ENCODE results near the gene ACAP3. TPM values are rescaled to one million over a fixed set of nuclear protein-coding genes. Genes with fewer than 3 reads are reported as not detected.

ACAP3 gene
- polyA plus RNA-seq, 1 donor, result 54.6 TPM

GRCh38 chr1:1284221-1285101 is 23.3 kb downstream of the ACAP3 start:
- no peak for DNase-seq

GRCh38 chr1:1283821-1284220 is 23.9 kb downstream of the ACAP3 start:
- DNase-seq, result no peak

- DNase-seq, result no peak
Observed at GRCh38 chr1:1282998-1283397, 24.7 kb downstream of the ACAP3 start.

GRCh38 chr1:1281533-1282321 is 26.0 kb downstream of the ACAP3 start:
- no peak for DNase-seq

GRCh38 chr1:1280782-1281481 is 26.8 kb downstream of the ACAP3 start:
- DNase-seq, result no peak

GRCh38 chr1:1279028-1279427 is 28.7 kb downstream of the ACAP3 start:
- DNase-seq, result no peak

GRCh38 chr1:1278620-1279019 is 29.1 kb downstream of the ACAP3 start:
- DNase-seq, result no peak

GRCh38 chr1:1275836-1276235 is 31.9 kb downstream of the ACAP3 start:
- DNase-seq, result no peak

GRCh38 chr1:1274931-1275431 is 32.7 kb downstream of the ACAP3 start:
- DNase-seq, result no peak

- DNase-seq, result no peak
Observed at GRCh38 chr1:1274299-1274930, 33.3 kb downstream of the ACAP3 start.

GRCh38 chr1:1273512-1274298 is 34.0 kb downstream of the ACAP3 start, which contains the start of gene UBE2J2:
Gene UBE2J2, minus strand, starts transcription at chr1:1273854. Its CDS starts 5,862 bp downstream, at chr1:1267992.
- peak; percentile 93 for DNase-seq

- DNase-seq, result no peak
Observed at GRCh38 chr1:1273209-1273511, 34.6 kb downstream of the ACAP3 start.

GRCh38 chr1:1272341-1273208 is 35.2 kb downstream of the ACAP3 start:
- DNase-seq, result no peak

- no peak for DNase-seq
Observed at GRCh38 chr1:1270813-1271212, 36.9 kb downstream of the ACAP3 start.

GRCh38 chr1:1268284-1268682 is 39.4 kb downstream of the ACAP3 start:
- DNase-seq, result no peak

- no peak for DNase-seq
Observed at GRCh38 chr1:1267488-1268283, 40.0 kb downstream of the ACAP3 start.

- DNase-seq, result no peak
Observed at GRCh38 chr1:1264868-1265272, 42.9 kb downstream of the ACAP3 start.

GRCh38 chr1:1264026-1264425 is 43.7 kb downstream of the ACAP3 start:
- DNase-seq, result no peak

- no peak for DNase-seq
Observed at GRCh38 chr1:1262758-1263157, 45.0 kb downstream of the ACAP3 start.

- no peak for DNase-seq
Observed at GRCh38 chr1:1262071-1262470, 45.7 kb downstream of the ACAP3 start.

All from hindlimb muscle (tissue), 1 donor.